Inflammatory macrophage (primary cell): ENCODE measurements around the gene PDP2.

Experiments
- DNase-seq, 2 donors: peaks; one replicate each; pipeline ENCODE4 v3.0.0-alpha.2; 2020 to 2022

Gene PDP2

GRCh38 chr16:66921729-66922450 lies 41.6 kb downstream of the PDP2 start:
- no peak for DNase-seq

GRCh38 chr16:66923247-66923731 lies 43.0 kb downstream of the PDP2 start:
- DNase-seq: no peak

GRCh38 chr16:66923866-66924265 lies 43.6 kb downstream of the PDP2 start:
- no peak for DNase-seq

GRCh38 chr16:66924527-66925321 lies 44.4 kb downstream of the PDP2 start:
- peak; percentile 8 to 42 for DNase-seq

- no peak for DNase-seq
Measured at GRCh38 chr16:66925322-66925840, 45.1 kb downstream of the PDP2 start, which contains the start of gene RRAD. RRAD (minus strand) TSS chr16:66925535; CDS start chr16:66925179, 356 bp downstream.

GRCh38 chr16:66926171-66926947 lies 46.0 kb downstream of the PDP2 start:
- DNase-seq: no peak

- peak; percentile 29 to 40 for DNase-seq
Measured at GRCh38 chr16:66926961-66927436, 46.7 kb downstream of the PDP2 start.

- DNase-seq: no peak
Measured at GRCh38 chr16:66927918-66928649, 47.8 kb downstream of the PDP2 start.

GRCh38 chr16:66928702-66929388 lies 48.5 kb downstream of the PDP2 start:
- DNase-seq: peak in 1 of 2 donors; percentile 8

- DNase-seq: peak; percentile 18 to 42
Measured at GRCh38 chr16:66930189-66930588, 49.9 kb downstream of the PDP2 start.

- DNase-seq: no peak
Measured at GRCh38 chr16:66931665-66932064, 51.4 kb downstream of the PDP2 start.

GRCh38 chr16:66932076-66932475 lies 51.8 kb downstream of the PDP2 start:
- DNase-seq: no peak

- no peak for DNase-seq
Measured at GRCh38 chr16:66933776-66934137, 53.4 kb downstream of the PDP2 start.

GRCh38 chr16:66934138-66934838 lies 54.0 kb downstream of the PDP2 start, which contains the start of gene CIAO2B:
CIAO2B (minus strand) TSS chr16:66934402; CDS start chr16:66934364, 38 bp downstream.
- DNase-seq: peak; percentile 90

- peak; percentile 25 to 32 for DNase-seq
Measured at GRCh38 chr16:66934839-66935313, 54.6 kb downstream of the PDP2 start.

GRCh38 chr16:66935314-66936011 lies 55.1 kb downstream of the PDP2 start, which contains the start of gene CES2:
CES2 (plus strand) TSS chr16:66935516; CDS start chr16:66935636, 120 bp downstream.
- DNase-seq: no peak

- DNase-seq: no peak
Measured at GRCh38 chr16:66936462-66936861, 56.1 kb downstream of the PDP2 start.

- no peak for DNase-seq
Measured at GRCh38 chr16:66936889-66937554, 56.7 kb downstream of the PDP2 start.
